H1 (cell line): ENCODE data around the gene DOK6. TPM values are rescaled to one million over a fixed set of nuclear protein-coding genes. Genes with fewer than 3 reads are reported as not detected.

ENCODE experiments used
- CTCF ChIA-PET: fragments of 300-600 bp; sonication (Branson Sonifier 250); formaldehyde crosslinking; loops from one replicate; lab custom pipeline; 2021; ENCODE audit not compliant: partially characterized antibody; lab: Charles Lee
- POLR2A ChIA-PET: fragments of 300-600 bp; sonication (Branson Sonifier 250); formaldehyde crosslinking; loops from one replicate; lab custom pipeline; 2021; ENCODE audit warnings: inconsistent platforms; ENCODE audit not compliant: partially characterized antibody; lab: Charles Lee
- DNase-seq, 2 experiments: peaks; one replicate each; pipeline versions ENCODE4 v3.0.0 to v3.0.0-alpha.2; 2010 to 2022; ENCODE audit warnings: low spot score in 2 of 2, low read depth in 1 of 2, mixed read lengths in 1 of 2
- FAIRE-seq: peaks from 2 replicates; lab custom pipeline; 2011; peaks lifted over from hg19 to GRCh38; lab: Jason Lieb, UNC
- H2AFZ ChIP-seq: 2 replicates; pipeline ENCODE4 v1.8.1; 2012; ENCODE audit warnings: low read length, inconsistent platforms
- H2AK5ac ChIP-seq: 2 replicates; pipeline ENCODE4 v1.6.1; 2013; ENCODE audit warnings: low read depth, low read length
- H2BK120ac ChIP-seq: replicated peaks from 2 replicates; pipeline ENCODE3; 2013; ENCODE audit warnings: low read depth, low read length, inconsistent platforms
- H2BK12ac ChIP-seq: 2 replicates; pipeline ENCODE4 v1.6.1; 2013; ENCODE audit warnings: low read depth, low read length
- H2BK15ac ChIP-seq: 2 replicates; pipeline ENCODE4 v1.6.1; 2013; ENCODE audit warnings: low read length
- H2BK20ac ChIP-seq: 2 replicates; pipeline ENCODE4 v1.6.1; 2013; ENCODE audit warnings: low read length
- H2BK5ac ChIP-seq: 2 replicates; pipeline ENCODE4 v1.6.1; 2013; ENCODE audit warnings: low read depth, low read length
- H3K14ac ChIP-seq: 2 replicates; pipeline ENCODE4 v1.6.1; 2013; ENCODE audit warnings: inconsistent platforms; ENCODE audit not compliant: insufficient read length
- H3K18ac ChIP-seq: 2 replicates; pipeline ENCODE4 v1.6.1; 2013; ENCODE audit warnings: low read length; ENCODE audit errors: extremely low read depth
- H3K23ac ChIP-seq: 2 replicates; pipeline ENCODE4 v1.6.1; 2013; ENCODE audit warnings: inconsistent platforms; ENCODE audit not compliant: insufficient read length
- H3K23me2 ChIP-seq: 2 replicates; pipeline ENCODE4 v1.6.1; 2013; ENCODE audit warnings: low read depth, low read length
- H3K27ac ChIP-seq: 2 replicates; pipeline ENCODE4 v1.6.1; 2011; ENCODE audit warnings: low read depth, low read length, inconsistent platforms
- H3K27me3 ChIP-seq, 4 experiments: replicated peaks in 1 of 4; 1 replicate in 1 of 4; 2 replicates in 3 of 4; pipeline versions ENCODE4 v1.6.1 to v1.8.1; 2011 to 2013; ENCODE audit warnings: low read length in 3 of 4, mild to moderate bottlenecking in 3 of 4, inconsistent platforms in 2 of 4, mixed read lengths in 2 of 4, moderate library complexity in 1 of 4; ENCODE audit not compliant: control insufficient read depth in 3 of 4, insufficient read depth in 3 of 4; ENCODE audit errors: extremely low read depth in 1 of 4
- H3K36me3 ChIP-seq, 4 experiments: 2 replicates each; pipeline versions ENCODE4 v1.6.1 to v1.8.1; 2011 to 2013; ENCODE audit warnings: mild to moderate bottlenecking in 4 of 4, low read length in 3 of 4, moderate library complexity in 2 of 4, control low read depth in 1 of 4, inconsistent platforms in 1 of 4; ENCODE audit not compliant: insufficient read depth in 4 of 4, control insufficient read depth in 2 of 4
- H3K4ac ChIP-seq: replicated peaks from 2 replicates; pipeline ENCODE3; 2013; ENCODE audit warnings: low read length, low read depth, mixed read lengths, inconsistent platforms; ENCODE audit not compliant: insufficient read length
- H3K4me1 ChIP-seq, 4 experiments: replicated peaks in 1 of 4; 1 replicate in 1 of 4; 2 replicates in 3 of 4; pipeline versions ENCODE4 v1.6.1 to v1.8.1; 2011 to 2013; ENCODE audit warnings: low read length in 3 of 4, inconsistent platforms in 2 of 4, mixed read lengths in 1 of 4; ENCODE audit not compliant: insufficient read depth in 4 of 4, control insufficient read depth in 3 of 4
- H3K4me2 ChIP-seq, 2 experiments: 2 replicates each; pipeline versions ENCODE4 v1.6.1 to v1.8.1; 2011 to 2013; ENCODE audit warnings: low read depth in 2 of 2, low read length in 2 of 2, control low read depth in 1 of 2, inconsistent platforms in 1 of 2, mild to moderate bottlenecking in 1 of 2; ENCODE audit not compliant: insufficient read depth in 1 of 2
- H3K4me3 ChIP-seq, 4 experiments: fragments of 200-600, 300-600 bp in 1 of 4; sonication (generic), shearing (Covaris generic), sonication (Bioruptor Twin) in 1 of 4; 2 replicates each; pipeline versions ENCODE4 v1.5.1 to v1.8.1; 2011 to 2016; ENCODE audit warnings: low read length in 4 of 4, low read depth in 3 of 4, control low read depth in 2 of 4, inconsistent platforms in 2 of 4, mild to moderate bottlenecking in 2 of 4, mixed read lengths in 1 of 4, moderate library complexity in 1 of 4; ENCODE audit not compliant: insufficient read depth in 2 of 4; ENCODE audit errors: extremely low read depth in 1 of 4
- H3K56ac ChIP-seq: replicated peaks from 2 replicates; pipeline ENCODE3; 2013; ENCODE audit warnings: low read depth, mild to moderate bottlenecking, mixed read lengths, low read length, inconsistent platforms; ENCODE audit not compliant: insufficient read length
- H3K79me1 ChIP-seq: 2 replicates; pipeline ENCODE4 v1.6.1; 2013; ENCODE audit warnings: low read depth, low read length, control low read depth
- H3K79me2 ChIP-seq, 2 experiments: 2 replicates each; pipeline versions ENCODE4 v1.6.1 to v1.8.1; 2012 to 2013; ENCODE audit warnings: low read length in 2 of 2, mild to moderate bottlenecking in 2 of 2, inconsistent platforms in 1 of 2; ENCODE audit not compliant: insufficient read depth in 2 of 2, control insufficient read depth in 1 of 2
- H3K9ac ChIP-seq, 4 experiments: replicated peaks in 1 of 4; 1 replicate in 1 of 4; 2 replicates in 3 of 4; pipeline versions ENCODE4 v1.6.1 to v1.8.1; 2011 to 2013; ENCODE audit warnings: low read depth in 3 of 4, low read length in 3 of 4, control low read depth in 2 of 4, mild to moderate bottlenecking in 2 of 4, moderate library complexity in 2 of 4, inconsistent platforms in 1 of 4; ENCODE audit errors: extremely low read depth in 1 of 4
- H3K9me3 ChIP-seq, 2 experiments: 2 replicates each; pipeline versions ENCODE4 v1.6.1 to v1.8.1; 2012 to 2013; ENCODE audit warnings: mild to moderate bottlenecking in 2 of 2, moderate library complexity in 2 of 2, control low read depth in 1 of 2, inconsistent platforms in 1 of 2, low read depth in 1 of 2, low read length in 1 of 2, mixed read lengths in 1 of 2; ENCODE audit not compliant: insufficient read depth in 2 of 2
- H4K20me1 ChIP-seq, 2 experiments: replicated peaks in 1 of 2; 2 replicates each; pipeline versions ENCODE3 to v1.8.1; 2011 to 2013; ENCODE audit warnings: inconsistent platforms in 2 of 2, low read length in 2 of 2, mild to moderate bottlenecking in 1 of 2; ENCODE audit not compliant: insufficient read depth in 2 of 2, control insufficient read depth in 1 of 2
- H4K5ac ChIP-seq: 2 replicates; pipeline ENCODE4 v1.6.1; 2013; ENCODE audit warnings: low read length, low read depth, mixed read lengths, inconsistent platforms; ENCODE audit not compliant: insufficient read length
- H4K8ac ChIP-seq: 2 replicates; pipeline ENCODE4 v1.8.0; 2013; ENCODE audit warnings: mild to moderate bottlenecking, moderate library complexity, low read length, inconsistent platforms; ENCODE audit not compliant: insufficient read depth; ENCODE audit errors: extremely low read depth
- H4K91ac ChIP-seq: replicated peaks from 2 replicates; pipeline ENCODE3; 2013; ENCODE audit warnings: low read length, mixed read lengths, inconsistent platforms; ENCODE audit not compliant: insufficient read length
- CBX8 ChIP-seq: fragments of 300-800, 300-1000 bp; sonication (generic); IDR thresholded peaks from 2 replicates; pipeline ENCODE4 v1.7.1; 2016; ENCODE audit warnings: low read depth, low read length, borderline replicate concordance
- CREB1 ChIP-seq: IDR thresholded peaks from 2 replicates; pipeline ENCODE4 v1.6.1; 2012; ENCODE audit warnings: inconsistent platforms
- EZH2 ChIP-seq: fragments of 200-600 bp; sonication (generic); IDR thresholded peaks from 2 replicates; pipeline ENCODE4 v1.7.1; 2012; ENCODE audit warnings: low read depth, mild to moderate bottlenecking, moderate library complexity, low read length, inconsistent platforms; ENCODE audit not compliant: severe bottlenecking
- FOSL1 ChIP-seq: IDR thresholded peaks from 2 replicates; pipeline ENCODE4 v1.6.1; 2011; ENCODE audit warnings: mild to moderate bottlenecking, low read depth, low read length, moderate library complexity; ENCODE audit not compliant: insufficient read depth
- HDAC2 ChIP-seq, 2 experiments: fragments of 300-600 bp in 1 of 2; sonication (generic) in 1 of 2; IDR thresholded peaks; 2 replicates each; pipeline ENCODE4 v1.6.1; 2011 to 2012; ENCODE audit warnings: low read depth in 2 of 2, low read length in 2 of 2, mild to moderate bottlenecking in 2 of 2, moderate library complexity in 2 of 2, borderline replicate concordance in 1 of 2, inconsistent platforms in 1 of 2
- KDM5A ChIP-seq: fragments of 200-600 bp; IDR thresholded peaks from 2 replicates; pipeline ENCODE4 v1.7.1; 2012; ENCODE audit warnings: mild to moderate bottlenecking, low read length, inconsistent platforms, mixed read lengths
- POLR2A ChIP-seq, 2 experiments: IDR thresholded peaks; 1 replicate in 1 of 2; 2 replicates in 1 of 2; pipeline ENCODE4 v1.6.1; 2011; ENCODE audit warnings: low read depth in 2 of 2, low read length in 2 of 2, mild to moderate bottlenecking in 2 of 2; ENCODE audit errors: control extremely low read depth in 1 of 2
- SIRT6 ChIP-seq: IDR thresholded peaks from one replicate; pipeline ENCODE4 v1.7.1; 2012; ENCODE audit warnings: low read length, inconsistent platforms
- SP1 ChIP-seq: IDR thresholded peaks from 2 replicates; pipeline ENCODE4 v1.6.1; 2011; ENCODE audit warnings: low read depth, low read length
- TAF1 ChIP-seq: IDR thresholded peaks from 2 replicates; pipeline ENCODE4 v1.6.1; 2011; ENCODE audit warnings: mild to moderate bottlenecking, low read depth, low read length
- WGBS, 2 experiments: shearing (Covaris generic) in 1 of 2; methylation state at CpG; one replicate each; pipeline versions ENCODE4 v1.1.6 to v1.1.7; 2013 to 2015; ENCODE audit warnings: low lambda C conversion rate in 2 of 2, mixed read lengths in 2 of 2, inconsistent platforms in 1 of 2, low coverage in 1 of 2, missing lambda C conversion rate in 1 of 2; ENCODE audit not compliant: insufficient replicate concordance in 2 of 2, insufficient coverage in 1 of 2, insufficient read length in 1 of 2; ENCODE audit errors: extremely low coverage in 1 of 2, missing lambda C conversion rate in 1 of 2; 5-methylcytosine and 5-hydroxymethylcytosine counted together
- polyA plus RNA-seq, 7 experiments: library from polyadenylated mRNA; depleted of rRNA in 3 of 7; stranded (reverse) in 5 of 7; unstranded in 2 of 7; fragments of >200 nt in 5 of 7; fragments of 200-250 nt in 2 of 7; gene quantifications; 1 replicate in 5 of 7; 2 replicates in 1 of 7; 4 replicates in 1 of 7; pipeline versions ENCODE4 v1.2.1 to v1.2.3, GENCODE V29; 2011 to 2013; ENCODE audit warnings: missing spikeins in 2 of 7, mixed read lengths in 2 of 7
- total RNA-seq: library from RNA; stranded (reverse); fragmentation: NEBNext Ultra II Directional; extraction: Animal tissue kit (Norgen Biotek cat#: 25700); gene quantifications from 2 replicates; pipeline ENCODE4 v1.2.1, GENCODE V29; 2021
- TF ChIP-seq, protein P1 (sequence below): IDR thresholded peaks from 2 replicates; pipeline ENCODE4 v1.6.1; 2011; ENCODE audit warnings: low read length, improper control_type of control experiment

The DOK6 gene
- total and polyA plus RNA-seq, 2 of the 8 experiments (the other 6 are each of a cell fraction or from before 2014, with no cell fraction given) = 0.33 to 0.50 TPM

DNA sequence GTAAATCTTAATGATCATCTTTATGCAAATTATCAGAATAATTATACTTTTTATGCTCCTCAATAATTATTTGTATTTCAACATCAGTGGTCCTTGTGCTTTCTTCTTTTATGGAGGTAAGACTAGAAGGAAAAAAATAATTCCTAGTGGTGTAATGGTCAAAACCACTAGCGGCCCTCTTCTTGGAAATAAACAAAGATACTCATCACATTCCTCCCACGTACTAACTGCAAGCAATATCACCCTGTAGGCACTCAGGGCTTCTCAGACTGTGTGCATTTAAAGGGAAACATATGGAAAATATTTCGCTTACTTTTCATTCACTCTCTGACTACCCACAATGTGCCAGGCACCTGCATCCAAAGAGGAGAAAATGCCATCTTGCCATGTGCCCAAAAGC lies 263.7 kb downstream of the DOK6 start:
- no peak for FAIRE-seq
- Histone ChIP-seq H3K56ac (no peak overlapping the region), H3K4me2 (no peak overlapping the region), H2BK20ac (no peak overlapping the region), H3K79me2 (no peaks in the 10 kb centered on the region), H3K18ac (no peak overlapping the region), H2BK5ac (no peak overlapping the region), H4K91ac (no peak overlapping the region), H2BK12ac (no peak overlapping the region), H2AK5ac (no peak overlapping the region), H3K27ac (no peak overlapping the region), H3K27me3 (no peaks in the 10 kb centered on the region), H3K36me3 (no peaks in the 10 kb centered on the region), H4K20me1 (no peaks in the 10 kb centered on the region), H3K9me3 (no peaks in the 10 kb centered on the region), H2AFZ (no peak overlapping the region), H3K23me2 (no peaks in the 10 kb centered on the region), H3K23ac (no peak overlapping the region), H4K8ac (no peak overlapping the region), H3K4ac (no peak overlapping the region), H3K14ac (no peak overlapping the region), H3K79me1 (no peaks in the 10 kb centered on the region), H3K4me1 (0 out of 7 replicates have a peak, but pooled peaks cover 0 to 2% (median 0%) of the 10 kb centered on the region in 4 experiments), H2BK15ac (no peak overlapping the region), H2BK120ac (no peak overlapping the region), H4K5ac (no peak overlapping the region), H3K4me3 (no peak overlapping the region), H3K9ac (no peak overlapping the region)
- no peak for DNase-seq
- POLR2A ChIA-PET = no interaction called here
- WGBS, 2 experiments = 54% methylated on average over 3 of the region's 3 CpGs; no CpG with 5 or more reads in 1 of the 2 experiments
- CTCF ChIA-PET = no interaction called here
- TF ChIP-seq FOSL1 (no peak), POLR2A (IDR thresholded peaks at IDR 0.05; ENCODE audit: control extremely low read depth in 1 of 2, low read depth in 2 of 2, low read length in 2 of 2) (no peak), EZH2 (no peak), SP1 (no peak), TAF1 (no peak), CBX8 (no peak), CREB1 (no peak), KDM5A (no peak), HDAC2 (IDR thresholded peaks at IDR 0.05; ENCODE audit: borderline replicate concordance in 1 of 2, low read depth in 2 of 2, low read length in 2 of 2) (no peak), SIRT6 (no peak)
- TF ChIP-seq, protein P1, sequence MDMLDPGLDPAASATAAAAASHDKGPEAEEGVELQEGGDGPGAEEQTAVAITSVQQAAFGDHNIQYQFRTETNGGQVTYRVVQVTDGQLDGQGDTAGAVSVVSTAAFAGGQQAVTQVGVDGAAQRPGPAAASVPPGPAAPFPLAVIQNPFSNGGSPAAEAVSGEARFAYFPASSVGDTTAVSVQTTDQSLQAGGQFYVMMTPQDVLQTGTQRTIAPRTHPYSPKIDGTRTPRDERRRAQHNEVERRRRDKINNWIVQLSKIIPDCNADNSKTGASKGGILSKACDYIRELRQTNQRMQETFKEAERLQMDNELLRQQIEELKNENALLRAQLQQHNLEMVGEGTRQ = no peak
